Colon (tissue), 2 donors: Measurements from ENCODE around the gene VEGFA.

Experiments used
- FAIRE-seq: peaks from 2 replicates; lab custom pipeline; 2012; peaks lifted over from hg19 to GRCh38; lab: Jason Lieb, UNC
- donor health status: control.
- donor health status: control.

VEGFA gene

GRCh38 chr6:43785904-43786303 is 15.9 kb downstream of the VEGFA start:
- no peak for FAIRE-seq

DNA sequence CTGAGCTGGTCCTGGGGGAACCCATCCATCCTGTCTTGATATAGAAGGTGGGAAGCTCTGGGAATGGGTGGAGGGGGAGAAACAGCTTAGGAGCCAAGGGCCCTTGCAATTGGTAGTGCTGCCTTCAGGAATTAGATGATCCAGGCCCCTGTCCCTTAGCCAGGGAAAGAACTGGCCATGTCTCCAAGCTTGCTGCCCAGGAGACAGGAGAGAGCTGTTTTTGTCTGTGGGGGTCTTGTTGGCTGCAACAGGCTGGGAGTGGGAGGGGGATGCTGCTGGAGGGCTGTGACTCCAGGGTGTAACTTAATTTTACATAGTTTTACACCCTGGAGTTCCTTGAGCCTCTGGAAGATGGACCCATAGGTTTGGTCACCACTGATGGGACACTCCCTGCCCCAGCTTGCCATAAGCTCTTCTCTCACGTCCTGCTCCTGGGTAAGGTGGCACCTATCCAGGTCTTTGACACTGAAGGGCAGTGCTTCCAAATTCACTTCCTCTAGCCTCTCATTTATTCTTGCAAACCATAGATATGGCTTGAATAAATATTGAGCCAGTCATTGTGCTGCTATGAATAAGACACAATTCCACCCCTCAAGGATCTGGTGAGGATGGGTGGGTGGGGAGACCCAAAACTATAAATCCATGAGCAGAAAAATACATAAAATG is 16.8 kb downstream of the VEGFA start:
- FAIRE-seq, result no peak

GRCh38 chr6:43788301-43788700 is 18.3 kb downstream of the VEGFA start:
- FAIRE-seq, result no peak

DNA sequence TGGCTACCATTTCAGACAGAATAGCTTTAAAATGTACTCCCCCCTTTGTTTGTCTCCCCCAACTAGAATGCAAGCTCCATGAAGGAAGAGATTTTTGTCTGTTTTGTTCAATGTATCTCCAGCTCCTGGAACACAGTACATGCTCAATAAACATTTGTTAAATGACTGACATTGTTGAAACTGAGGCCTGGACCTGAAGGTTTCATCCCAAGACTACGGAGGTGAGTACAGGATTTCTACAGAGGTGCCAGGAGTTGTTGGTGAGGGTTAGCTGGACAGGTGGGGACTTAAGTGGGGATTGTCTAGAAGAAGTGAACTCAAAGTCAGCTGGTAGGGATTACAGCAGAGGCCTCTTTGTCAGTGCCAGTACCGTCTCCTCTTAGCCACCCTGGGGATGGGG is 19.4 kb downstream of the VEGFA start:
- FAIRE-seq, result no peak

- FAIRE-seq, result no peak
Measured at GRCh38 chr6:43790031-43790430, 20.0 kb downstream of the VEGFA start.

GRCh38 chr6:43791745-43792422 is 21.9 kb downstream of the VEGFA start:
- FAIRE-seq, result no peak

DNA sequence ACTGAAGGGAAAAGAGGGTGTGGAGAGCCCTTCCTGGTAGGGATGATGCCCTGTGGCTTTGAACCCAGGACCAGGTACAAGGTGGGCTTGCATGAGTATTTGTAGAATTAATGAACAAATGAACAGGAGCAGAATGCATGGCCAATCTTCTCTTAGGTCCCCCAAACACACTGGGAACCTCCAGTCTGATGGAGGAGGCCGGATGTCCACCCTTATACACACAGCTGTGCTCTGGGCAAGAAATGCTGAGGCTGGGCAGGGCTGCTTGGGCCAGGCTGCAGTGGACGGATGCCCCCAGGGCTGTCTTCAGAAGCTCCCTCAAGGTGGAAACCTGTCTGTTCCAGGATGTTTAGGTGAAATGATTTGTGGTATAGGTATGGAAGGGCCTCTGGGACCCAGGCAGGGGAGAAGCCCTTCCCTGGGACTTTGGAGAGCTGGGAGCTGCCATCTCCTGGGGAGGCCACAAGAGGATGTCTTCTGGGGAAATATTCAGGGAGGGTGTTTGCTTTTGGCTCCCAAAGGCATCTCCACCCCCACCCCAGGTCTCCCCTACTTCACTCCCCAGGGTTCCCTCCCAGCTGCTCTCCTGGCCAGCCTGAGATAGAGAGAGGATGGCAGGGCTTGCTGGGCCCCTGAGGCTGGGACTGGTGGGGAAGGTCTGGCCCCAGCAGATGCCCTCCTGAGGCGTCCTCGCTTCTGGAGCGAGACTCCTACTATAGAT is 23.3 kb downstream of the VEGFA start:
- no peak for FAIRE-seq

DNA sequence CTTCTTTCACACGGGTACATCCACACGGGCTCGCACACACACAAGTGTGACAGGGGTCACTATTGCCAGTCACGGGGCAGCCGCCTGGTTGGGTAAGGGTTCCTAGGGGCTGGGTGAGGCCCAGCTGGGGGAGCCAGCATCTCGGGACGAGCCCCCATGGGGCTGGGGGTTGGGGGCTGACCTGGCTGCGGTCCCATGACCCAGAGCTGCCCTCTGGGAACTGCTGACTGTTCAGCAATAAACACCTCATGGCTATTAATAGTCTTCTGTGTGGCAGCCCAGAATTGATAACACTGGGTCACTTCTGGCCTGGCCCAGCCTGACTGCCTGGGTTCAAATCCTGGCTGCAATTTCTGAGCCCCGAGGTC is 23.8 kb downstream of the VEGFA start:
- no peak for FAIRE-seq

DNA sequence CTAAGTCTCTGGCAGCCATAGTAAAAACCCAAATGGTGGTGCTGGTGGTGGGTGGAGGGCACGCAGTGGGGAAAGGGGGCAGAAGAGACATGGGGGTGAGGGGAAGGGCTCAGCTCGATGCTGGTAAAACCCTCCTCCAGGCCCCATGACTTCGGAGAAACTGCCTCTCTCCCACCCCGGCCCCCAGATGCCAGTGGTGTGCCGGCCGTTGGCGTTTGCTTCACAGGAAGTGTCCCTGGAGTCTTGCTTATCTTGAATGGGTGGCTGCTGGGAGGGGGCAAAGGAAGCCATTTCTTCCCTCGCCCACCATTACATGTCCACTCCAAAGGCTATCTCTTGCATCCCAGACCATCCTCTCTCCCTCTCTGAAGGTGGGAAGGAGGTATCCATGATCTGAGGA is 25.4 kb downstream of the VEGFA start:
- FAIRE-seq, result no peak

DNA sequence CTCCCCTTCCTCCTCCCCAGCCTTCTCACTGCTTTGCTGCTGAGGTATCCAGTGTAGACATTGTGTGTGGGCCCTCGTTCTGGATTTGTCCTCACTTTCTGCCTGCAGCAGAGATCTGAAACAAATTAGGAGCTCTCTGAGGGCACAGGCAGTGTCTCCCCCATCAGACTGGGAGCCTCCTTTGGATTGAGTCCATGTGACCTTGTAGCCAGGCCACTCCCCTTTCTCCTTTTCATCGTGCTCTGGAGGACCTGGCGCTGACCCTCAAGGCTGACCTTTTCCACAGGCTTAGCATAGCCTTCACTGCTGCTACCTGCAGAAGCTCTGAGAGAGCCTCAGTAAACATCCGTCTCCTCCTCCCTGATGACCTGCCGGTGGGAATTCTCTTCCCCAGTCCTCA is 26.2 kb downstream of the VEGFA start:
- no peak for FAIRE-seq

DNA sequence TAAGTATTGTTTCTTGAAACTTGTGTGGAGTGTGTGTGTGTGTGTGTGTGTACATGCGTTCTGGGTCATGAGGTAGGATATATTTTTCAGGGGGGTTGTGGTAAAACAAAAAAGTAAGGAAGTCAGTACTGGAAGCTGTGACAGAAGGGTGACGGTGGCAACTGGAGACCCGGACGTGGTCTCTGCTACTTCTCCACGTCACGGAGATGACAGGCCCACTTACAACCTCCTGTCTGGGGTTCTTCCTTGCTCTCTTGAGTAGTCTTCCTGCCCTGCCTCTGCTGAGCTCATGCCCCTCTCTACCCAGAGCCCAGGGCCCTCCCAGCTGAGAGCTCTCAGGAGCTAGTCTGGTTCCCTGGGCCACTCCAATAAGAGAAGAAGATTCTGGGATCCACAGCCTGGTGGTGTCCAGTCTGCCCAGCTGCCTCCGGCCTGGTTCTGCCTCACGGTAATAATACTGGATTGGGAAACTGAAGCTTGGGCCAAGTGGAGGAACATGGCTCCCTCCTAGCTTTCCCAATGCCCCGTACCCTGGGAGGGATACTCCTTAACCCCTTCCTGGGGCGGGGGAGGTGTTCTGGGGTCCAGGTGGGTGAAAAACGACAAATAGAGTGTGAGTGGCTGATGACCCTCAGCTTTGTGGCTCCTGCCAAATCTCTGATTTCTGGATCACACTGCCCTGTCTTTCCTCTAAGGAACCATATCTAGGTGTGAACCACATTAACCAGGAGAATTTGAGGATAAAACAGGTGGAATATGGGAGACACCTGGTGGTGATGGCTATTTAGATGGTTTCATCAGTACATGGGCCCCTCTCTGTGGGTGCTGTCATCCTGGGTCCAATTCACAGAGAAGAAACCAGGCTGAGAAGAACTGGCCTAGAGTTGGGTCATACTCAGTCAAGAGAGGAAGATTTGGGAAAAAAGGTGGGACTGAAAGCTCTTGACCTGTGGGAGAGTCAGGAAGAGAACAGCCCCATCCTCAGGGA is 27.2 kb downstream of the VEGFA start:
- FAIRE-seq, result no peak

- no peak for FAIRE-seq
Measured at GRCh38 chr6:43797919-43798318, 27.9 kb downstream of the VEGFA start.

DNA sequence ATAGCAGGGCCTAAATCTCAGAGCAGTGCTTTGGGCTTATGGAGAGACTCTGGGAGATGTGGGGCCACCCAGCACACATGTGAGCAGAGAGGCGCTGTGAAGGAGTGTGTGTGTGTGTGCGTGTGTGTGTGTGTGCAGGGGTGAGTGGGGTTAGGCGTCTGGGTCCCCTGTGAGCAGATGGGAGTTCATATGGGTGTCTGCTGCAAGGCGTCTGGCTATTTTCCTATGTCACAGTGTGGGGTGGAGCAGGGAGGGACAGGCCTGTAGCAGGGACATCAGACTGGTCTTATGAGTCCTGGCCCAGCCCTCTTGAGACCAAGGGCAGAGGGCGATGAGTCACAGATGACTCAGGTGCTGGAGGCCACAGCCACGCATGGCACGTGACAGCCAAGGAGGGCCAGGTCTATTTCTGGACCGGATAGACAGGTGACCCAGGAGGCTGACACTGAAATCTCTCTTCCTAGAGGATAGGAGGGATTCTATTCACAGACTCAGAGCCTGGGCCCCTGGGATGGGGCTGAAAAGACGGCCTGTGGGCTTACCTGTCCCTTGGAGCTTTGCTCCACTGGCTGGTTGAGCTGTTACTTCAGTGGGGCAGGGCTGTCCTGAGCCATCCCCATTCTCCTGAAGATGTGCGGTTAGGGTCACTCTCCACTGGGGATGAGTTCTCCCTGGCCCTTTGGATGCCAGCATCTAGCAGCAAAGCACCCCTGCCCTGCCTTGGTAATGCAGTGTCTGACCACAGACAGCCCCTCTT is 28.9 kb downstream of the VEGFA start:
- no peak for FAIRE-seq

DNA sequence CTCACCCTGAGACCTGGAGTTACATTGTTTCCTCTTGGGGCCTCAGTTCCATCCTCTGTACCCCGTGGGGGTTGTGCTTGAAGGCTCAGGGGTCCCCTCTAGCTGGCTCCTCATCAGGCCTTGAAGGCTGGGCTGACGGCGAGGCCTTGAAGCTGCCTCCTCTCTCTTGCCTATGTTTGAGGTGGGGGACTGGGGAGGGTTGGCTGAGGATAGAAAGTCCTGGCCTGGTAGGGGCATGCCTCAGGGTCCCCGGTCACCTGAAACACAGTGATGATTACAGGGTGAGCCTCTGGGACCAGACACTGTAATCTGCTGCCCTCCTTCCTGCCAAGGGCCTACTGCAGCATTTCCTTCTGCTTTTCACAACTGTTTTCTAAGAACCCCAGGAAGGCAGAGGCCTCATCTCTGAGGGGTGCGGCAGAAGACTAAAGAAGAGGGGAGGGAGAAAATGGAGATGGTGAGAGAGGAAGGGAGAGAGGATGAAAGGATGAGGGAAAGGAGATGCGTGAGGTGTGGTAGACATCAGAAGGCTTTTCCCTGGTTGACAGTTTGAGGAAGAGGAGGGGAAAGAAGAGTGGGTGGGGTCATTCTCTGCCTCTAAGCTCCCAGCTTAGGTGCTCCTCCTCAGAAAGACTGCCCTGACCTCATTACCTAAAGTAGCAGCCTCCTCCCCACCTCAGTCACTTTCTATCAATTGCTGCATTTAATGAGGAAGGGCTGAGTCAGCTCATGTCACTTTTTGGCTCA is 29.7 kb downstream of the VEGFA start:
- no peak for FAIRE-seq

DNA sequence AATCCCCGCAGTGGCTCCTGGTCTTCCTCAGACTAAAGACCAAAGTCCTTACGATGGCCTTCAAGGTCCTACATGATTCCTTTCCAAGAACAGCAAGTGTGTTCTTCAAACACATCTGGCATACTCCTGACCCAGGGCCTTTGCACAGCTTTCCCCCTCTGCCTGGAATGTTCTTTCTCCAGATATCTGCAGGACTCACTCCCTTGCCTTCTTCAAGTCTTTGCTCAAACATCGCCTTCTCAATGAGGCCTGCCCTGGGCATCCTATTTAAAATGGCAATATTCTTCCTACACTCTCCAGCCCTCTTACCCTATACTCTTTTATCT is 30.2 kb downstream of the VEGFA start:
- no peak for FAIRE-seq

- FAIRE-seq, result no peak
Measured at GRCh38 chr6:43800746-43801494, 30.9 kb downstream of the VEGFA start.

DNA sequence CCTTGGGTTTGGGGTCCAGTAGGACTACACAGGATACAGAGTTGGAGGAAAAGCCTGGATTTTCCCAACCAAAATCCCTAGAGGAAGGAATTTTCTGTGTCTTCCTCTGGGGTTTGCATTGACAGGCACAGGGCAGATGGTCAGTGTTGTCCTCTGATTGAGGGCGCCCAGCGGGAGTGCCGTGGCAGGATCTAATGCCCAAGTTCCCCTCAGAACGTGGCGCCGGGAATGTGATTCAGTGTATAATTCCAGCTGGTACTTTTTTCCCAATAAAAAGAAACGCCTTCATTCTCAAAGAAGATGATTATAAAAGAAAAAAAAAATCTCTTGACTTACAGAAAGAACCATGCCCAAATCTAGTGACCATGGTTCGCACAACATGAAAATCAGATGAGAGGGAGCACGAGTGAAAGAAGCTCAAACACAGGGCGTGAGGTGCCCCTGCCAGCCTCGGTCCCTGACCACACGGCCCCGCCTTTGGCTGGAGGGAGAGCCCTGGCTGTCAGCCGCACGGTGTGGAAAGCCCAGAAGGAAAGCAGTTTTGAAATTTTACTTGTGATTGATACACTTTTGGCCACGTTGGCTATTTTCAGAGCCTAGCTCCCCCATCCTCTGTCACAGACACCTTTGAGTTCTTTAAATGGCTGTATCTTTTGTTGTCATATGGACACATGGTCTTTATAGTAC is 31.6 kb downstream of the VEGFA start:
- no peak for FAIRE-seq

DNA sequence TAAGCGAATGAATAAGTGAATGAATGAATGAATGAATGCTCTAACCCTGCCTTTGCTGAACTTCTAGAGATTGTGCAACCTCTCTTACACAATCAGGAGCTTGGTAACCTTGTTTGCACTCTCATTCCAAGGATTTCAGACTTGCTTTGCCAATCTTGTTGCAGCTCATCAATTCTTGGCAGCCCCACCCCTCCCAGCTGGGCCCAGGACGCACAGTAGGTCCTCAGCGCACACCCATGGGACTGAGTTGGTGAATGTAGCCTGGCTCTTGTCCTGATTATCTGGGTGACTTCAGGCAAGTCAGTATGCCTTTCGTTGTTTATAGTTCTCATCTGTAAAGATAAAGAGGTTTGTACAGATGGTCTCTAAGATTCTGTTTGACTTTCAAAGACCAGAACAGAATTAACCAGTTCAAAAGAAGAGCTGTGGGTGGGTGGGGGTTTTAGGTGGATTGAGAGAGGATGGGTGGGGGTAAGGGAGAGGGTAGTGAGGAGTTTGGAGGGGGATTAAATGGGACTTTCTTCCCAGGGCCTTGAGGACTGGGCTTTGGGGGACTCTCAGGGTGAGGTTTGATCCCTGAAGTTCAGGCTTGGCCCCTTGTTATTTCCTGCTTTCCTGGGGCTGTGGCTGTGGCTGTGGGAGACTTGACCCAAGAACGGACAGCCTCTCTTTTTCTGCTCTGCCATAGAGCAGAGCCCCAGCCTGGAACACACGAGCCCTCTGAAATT is 33.2 kb downstream of the VEGFA start:
- no peak for FAIRE-seq
